Stimulated activated CD4-positive, alpha-beta T cell treated with anti-CD3 and anti-CD28 coated beads, Interleukin-4, amount 100 ng/mL, for 48 hours (primary cell): ENCODE measurements around the gene DAB1.

Experiments
- DNase-seq, 2 donors: peaks; one replicate each; pipeline ENCODE4 v3.0.0-alpha.2; 2020; ENCODE audit warnings: low read depth in 2 of 2

DAB1 gene

GRCh38 chr1:57423656-57424211 lies at the start of gene DAB1:
DAB1 (minus strand) TSS chr1:57424060; CDS start chr1:57291030, 133,030 bp downstream.
- no peak for DNase-seq

GRCh38 chr1:57473448-57473847 lies 49.6 kb upstream of the DAB1 start:
- no peak for DNase-seq

GRCh38 chr1:57471995-57472394 lies 48.1 kb upstream of the DAB1 start:
- DNase-seq: no peak

- DNase-seq: no peak
These were observed 46.2 kb upstream of the DAB1 start for GRCh38 chr1:57470036-57470435.

- DNase-seq: no peak
These were observed 45.0 kb upstream of the DAB1 start for GRCh38 chr1:57468641-57469523.

- DNase-seq: no peak
These were observed 44.0 kb upstream of the DAB1 start for GRCh38 chr1:57467830-57468229.

- DNase-seq: no peak
These were observed 40.9 kb upstream of the DAB1 start for GRCh38 chr1:57464756-57465155.

- no peak for DNase-seq
These were observed 39.5 kb upstream of the DAB1 start for GRCh38 chr1:57463343-57463742.

- DNase-seq: no peak
These were observed 37.5 kb upstream of the DAB1 start for GRCh38 chr1:57461405-57461804.

- DNase-seq: no peak
These were observed 27.7 kb upstream of the DAB1 start for GRCh38 chr1:57451516-57451915.

- DNase-seq: no peak
These were observed 27.1 kb upstream of the DAB1 start for GRCh38 chr1:57450981-57451380.

- DNase-seq: no peak
These were observed 23.7 kb upstream of the DAB1 start for GRCh38 chr1:57447551-57447950.

- DNase-seq: no peak
These were observed 19.1 kb upstream of the DAB1 start for GRCh38 chr1:57443004-57443403.

GRCh38 chr1:57440096-57440495 lies 16.2 kb upstream of the DAB1 start:
- DNase-seq: no peak

- DNase-seq: no peak
These were observed 7.5 kb upstream of the DAB1 start for GRCh38 chr1:57431400-57431799.

- DNase-seq: no peak
These were observed 569 bp upstream of the DAB1 start for GRCh38 chr1:57424231-57425027.

GRCh38 chr1:57423135-57423655 lies 665 bp downstream of the DAB1 start:
- no peak for DNase-seq

- no peak for DNase-seq
These were observed 1.4 kb downstream of the DAB1 start for GRCh38 chr1:57422271-57423134.

- no peak for DNase-seq
These were observed 2.1 kb downstream of the DAB1 start for GRCh38 chr1:57421806-57422205.

GRCh38 chr1:57420981-57421785 lies 2.7 kb downstream of the DAB1 start:
- DNase-seq: no peak

- DNase-seq: no peak
These were observed 4.9 kb downstream of the DAB1 start for GRCh38 chr1:57418971-57419370.
